Metanephros (tissue), 1 donor: Measurements from ENCODE around the gene EPHA4. TPM values are rescaled to one million over a fixed set of nuclear protein-coding genes. Genes with fewer than 3 reads are reported as not detected.

Experiments
- total RNA-seq: library from RNA; depleted of rRNA; stranded (reverse); fragments of >200 nt; gene quantifications from one replicate; pipeline ENCODE4 v1.2.3, GENCODE V29; 2014

Gene EPHA4
- 74.2 TPM for total RNA-seq

GRCh38 chr2:221572219-221572820, at the start of gene EPHA4:
Gene EPHA4 (minus strand): TSS chr2:221572304. CDS start chr2:221572248, 56 bp downstream.

